DND-41 (cell line): ENCODE results near the gene CLSTN2.

Experiments
- ATAC-seq: fragments of 200-7000 bp; cut with Tn5 transposase; 3 replicates; pipeline ENCODE4 v1.9.1; 2021; ENCODE audit warnings: low read depth; ENCODE audit not compliant: insufficient read depth
- DNase-seq: peaks from one replicate; pipeline ENCODE4 v3.0.0-alpha.2; 2020
- H2AFZ ChIP-seq: 2 replicates; pipeline ENCODE4 v1.6.0; 2012; ENCODE audit warnings: low read depth, low read length
- H3K27ac ChIP-seq: 2 replicates; pipeline ENCODE4 v1.5.1; 2012; ENCODE audit warnings: low read length, inconsistent platforms
- H3K27me3 ChIP-seq: fragments of 200-600 bp; sonication (generic); 2 replicates; pipeline ENCODE4 v1.6.0; 2012; ENCODE audit warnings: low read length, mild to moderate bottlenecking, inconsistent platforms; ENCODE audit not compliant: insufficient read depth, poor library complexity
- H3K36me3 ChIP-seq: 2 replicates; pipeline ENCODE4 v1.5.1; 2012; ENCODE audit warnings: low read length, inconsistent platforms; ENCODE audit not compliant: insufficient read depth
- H3K4me1 ChIP-seq: 2 replicates; pipeline ENCODE4 v1.5.1; 2012; ENCODE audit warnings: mild to moderate bottlenecking, low read length; ENCODE audit not compliant: insufficient read depth
- H3K4me2 ChIP-seq: 2 replicates; pipeline ENCODE4 v1.6.0; 2012; ENCODE audit warnings: mild to moderate bottlenecking, moderate library complexity, low read length, inconsistent platforms; ENCODE audit not compliant: insufficient read depth
- H3K4me3 ChIP-seq, 2 experiments: fragments of 200-600 bp in 1 of 2; shearing (Covaris generic) in 1 of 2; 2 replicates each; pipeline ENCODE4 v1.5.1; 2012 to 2016; ENCODE audit warnings: inconsistent platforms in 2 of 2, low read length in 2 of 2, mild to moderate bottlenecking in 2 of 2, low read depth in 1 of 2, moderate library complexity in 1 of 2
- H3K79me2 ChIP-seq: 2 replicates; pipeline ENCODE4 v1.6.0; 2012; ENCODE audit warnings: low read length, inconsistent platforms; ENCODE audit not compliant: insufficient read depth
- H3K9ac ChIP-seq: 2 replicates; pipeline ENCODE4 v1.6.0; 2012; ENCODE audit warnings: low read depth, mild to moderate bottlenecking, inconsistent platforms, low read length, moderate library complexity
- H3K9me3 ChIP-seq: 2 replicates; pipeline ENCODE4 v1.5.1; 2012; ENCODE audit warnings: low read length, moderate library complexity, mild to moderate bottlenecking, inconsistent platforms; ENCODE audit not compliant: insufficient read depth, severe bottlenecking
- H4K20me1 ChIP-seq: 2 replicates; pipeline ENCODE4 v1.6.0; 2012; ENCODE audit warnings: low read length; ENCODE audit not compliant: insufficient read depth
- EZH2 ChIP-seq: IDR thresholded peaks from 3 replicates; pipeline ENCODE4 v1.6.1; 2012; ENCODE audit warnings: borderline replicate concordance, low read depth, mild to moderate bottlenecking, moderate library complexity, low read length, inconsistent platforms; ENCODE audit not compliant: severe bottlenecking
- TF ChIP-seq, protein P1 (sequence below): IDR thresholded peaks from 2 replicates; pipeline ENCODE4 v1.5.1; 2012; ENCODE audit warnings: borderline replicate concordance, low read length, moderate library complexity, mild to moderate bottlenecking; ENCODE audit not compliant: poor library complexity, severe bottlenecking; ENCODE audit errors: extremely low read depth

Gene CLSTN2

DNA sequence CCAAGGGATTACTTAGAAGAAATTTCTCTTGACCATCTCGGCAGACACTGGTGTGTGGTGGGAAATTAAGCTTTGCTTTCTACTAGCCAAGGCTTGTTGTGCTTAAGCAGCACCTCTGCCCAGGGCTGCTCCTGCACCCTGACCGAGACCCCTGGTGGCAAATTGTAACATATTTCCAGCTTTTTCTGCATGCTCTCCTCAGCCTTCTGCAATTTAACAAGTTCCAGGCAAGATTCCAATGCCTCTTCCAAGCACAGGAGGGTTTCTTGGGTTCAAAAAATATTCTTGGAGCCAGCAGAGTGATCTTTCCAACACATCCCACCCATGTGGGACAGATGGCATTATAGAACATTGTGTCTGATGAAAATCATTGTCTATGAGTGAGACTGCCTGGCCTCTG is 210.5 kb downstream of the CLSTN2 start:
- Histone ChIP-seq H3K9me3 (no peaks in the 10 kb centered on the region), H3K36me3 (no peaks in the 10 kb centered on the region), H2AFZ (no peak overlapping the region), H3K27ac (no peak overlapping the region), H3K27me3 (peaks cover 2% of the 10 kb centered on the region), H3K4me3 (no peak overlapping the region), H3K9ac (no peak overlapping the region), H3K4me2 (no peak overlapping the region), H3K4me1 (no peaks in the 10 kb centered on the region), H3K79me2 (no peaks in the 10 kb centered on the region), H4K20me1 (no peaks in the 10 kb centered on the region)
- no peak for ATAC-seq
- TF ChIP-seq, protein P1, sequence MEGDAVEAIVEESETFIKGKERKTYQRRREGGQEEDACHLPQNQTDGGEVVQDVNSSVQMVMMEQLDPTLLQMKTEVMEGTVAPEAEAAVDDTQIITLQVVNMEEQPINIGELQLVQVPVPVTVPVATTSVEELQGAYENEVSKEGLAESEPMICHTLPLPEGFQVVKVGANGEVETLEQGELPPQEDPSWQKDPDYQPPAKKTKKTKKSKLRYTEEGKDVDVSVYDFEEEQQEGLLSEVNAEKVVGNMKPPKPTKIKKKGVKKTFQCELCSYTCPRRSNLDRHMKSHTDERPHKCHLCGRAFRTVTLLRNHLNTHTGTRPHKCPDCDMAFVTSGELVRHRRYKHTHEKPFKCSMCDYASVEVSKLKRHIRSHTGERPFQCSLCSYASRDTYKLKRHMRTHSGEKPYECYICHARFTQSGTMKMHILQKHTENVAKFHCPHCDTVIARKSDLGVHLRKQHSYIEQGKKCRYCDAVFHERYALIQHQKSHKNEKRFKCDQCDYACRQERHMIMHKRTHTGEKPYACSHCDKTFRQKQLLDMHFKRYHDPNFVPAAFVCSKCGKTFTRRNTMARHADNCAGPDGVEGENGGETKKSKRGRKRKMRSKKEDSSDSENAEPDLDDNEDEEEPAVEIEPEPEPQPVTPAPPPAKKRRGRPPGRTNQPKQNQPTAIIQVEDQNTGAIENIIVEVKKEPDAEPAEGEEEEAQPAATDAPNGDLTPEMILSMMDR = no peak
- TF ChIP-seq EZH2 = no peak
- DNase-seq = no peak

DNA sequence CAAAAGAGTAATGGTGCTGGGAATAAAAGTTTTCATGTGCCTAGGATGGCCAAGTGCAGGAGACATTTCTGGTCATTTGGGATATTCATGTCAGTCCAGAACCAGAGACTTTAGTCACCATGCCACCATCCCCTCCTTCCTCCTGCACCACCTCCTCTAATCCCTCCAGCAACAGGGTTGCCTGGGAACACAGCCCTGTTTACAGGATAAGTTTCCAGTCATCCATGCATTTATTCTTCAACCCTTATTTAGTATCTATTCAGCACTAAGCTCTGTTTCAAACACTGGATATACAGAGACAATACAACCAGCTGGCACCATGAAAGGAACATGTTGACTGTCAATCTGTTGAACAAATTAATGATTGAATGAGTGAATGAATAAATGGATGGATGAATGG is 211.7 kb downstream of the CLSTN2 start:
- Histone ChIP-seq H3K4me2 (no peak overlapping the region), H3K9me3 (no peaks in the 10 kb centered on the region), H3K4me1 (no peaks in the 10 kb centered on the region), H3K4me3 (no peak overlapping the region), H2AFZ (no peak overlapping the region), H3K9ac (no peak overlapping the region), H3K27me3 (peaks cover 2% of the 10 kb centered on the region), H3K79me2 (no peaks in the 10 kb centered on the region), H4K20me1 (no peaks in the 10 kb centered on the region), H3K36me3 (no peaks in the 10 kb centered on the region), H3K27ac (no peak overlapping the region)
- no peak for ATAC-seq
- DNase-seq = no peak
- TF ChIP-seq EZH2 = no peak
- TF ChIP-seq, protein P1 = no peak

DNA sequence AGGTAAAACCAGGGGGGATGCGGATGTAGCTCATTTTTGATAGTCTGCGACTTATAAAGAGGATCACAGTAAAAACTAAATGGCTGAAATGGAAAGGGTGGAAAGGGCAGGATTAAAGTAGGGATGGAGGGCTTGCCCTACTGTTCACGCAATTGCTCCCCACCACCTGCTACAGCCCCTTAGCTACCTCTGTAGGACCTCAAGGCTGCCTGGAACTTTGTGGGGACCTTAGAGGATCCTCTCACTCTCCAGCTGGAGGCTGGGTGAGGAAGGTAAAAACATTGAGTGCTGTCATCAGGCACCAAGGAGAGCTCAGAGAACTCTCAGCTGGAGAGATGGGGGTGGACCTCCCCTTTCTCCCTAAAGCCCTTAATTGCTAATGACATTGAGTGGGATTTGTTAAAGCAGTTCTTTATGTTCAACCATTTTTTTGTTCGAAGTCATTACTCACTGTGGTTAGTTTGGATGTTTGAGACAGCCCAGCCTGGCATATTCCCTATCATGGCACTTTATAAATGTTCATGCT is 213.0 kb downstream of the CLSTN2 start:
- Histone ChIP-seq H2AFZ (no peak overlapping the region), H3K27me3 (peaks cover 2% of the 10 kb centered on the region), H4K20me1 (no peaks in the 10 kb centered on the region; the same call in 1 of the 2 replicates), H3K4me1 (no peaks in the 10 kb centered on the region), H3K4me3 (no peak overlapping the region), H3K79me2 (no peaks in the 10 kb centered on the region), H3K9me3 (no peaks in the 10 kb centered on the region), H3K36me3 (no peaks in the 10 kb centered on the region), H3K4me2 (no peak overlapping the region), H3K9ac (no peak overlapping the region), H3K27ac (no peak overlapping the region)
- ATAC-seq (no peak), DNase-seq (no peak)
- TF ChIP-seq, protein P1 = no peak
- TF ChIP-seq EZH2 = no peak
